K562 (cell line): ENCODE results near the gene UBE2E3. TPM values are rescaled to one million over a fixed set of nuclear protein-coding genes. Genes with fewer than 3 reads are reported as not detected.

ENCODE experiments used
- ATAC-seq: fragments of 200-7000 bp; cut with Tn5 transposase; 3 replicates; pipeline ENCODE4 v1.9.1; 2020; ENCODE audit warnings: moderate library complexity
- BruUV-seq: library from RNA; stranded (reverse); fragments of 400-500 nt; replicated peaks from 2 replicates; lab custom pipeline; 2021; lab: Mats Ljungman, UMichigan
- CTCF ChIA-PET: fragments of 300-600 bp; formaldehyde crosslinking; extraction: SDS; loops from one replicate; lab custom pipeline; 2021; ENCODE audit warnings: low intra/inter-chr PET ratio; lab: Yijun Ruan, JAX
- POLR2A ChIA-PET: fragments of 300-600, 350-650 bp; sonication (Branson Sonifier 250); formaldehyde crosslinking; extraction: SDS; loops from one replicate; lab custom pipeline; 2021; ENCODE audit warnings: antibody characterized with exemption, inconsistent platforms; lab: Yijun Ruan, JAX
- DNase-seq, 4 experiments: peaks; one replicate each; pipeline versions ENCODE4 v3.0.0 to v3.0.0-alpha.2; 2011 to 2018; ENCODE audit warnings: low spot score in 3 of 4, mixed read lengths in 3 of 4; ENCODE audit errors: extremely low read depth in 1 of 4
- FAIRE-seq: peaks from 2 replicates; lab custom pipeline; 2011; peaks lifted over from hg19 to GRCh38; lab: Jason Lieb, UNC
- H2AFZ ChIP-seq: 2 replicates; pipeline ENCODE4 v1.6.0; 2011; ENCODE audit warnings: low read depth, low read length, control low read depth, inconsistent platforms
- H3K27ac ChIP-seq: fragments of 200-600 bp; 3 replicates; pipeline ENCODE4 v1.8.0; 2011; ENCODE audit warnings: low read depth, mild to moderate bottlenecking, control low read depth, inconsistent platforms, low read length, moderate library complexity, mixed read lengths; ENCODE audit errors: extremely low read depth
- H3K27me3 ChIP-seq, 2 experiments: fragments of 300-600 bp in 1 of 2; 2 replicates in 1 of 2; 3 replicates in 1 of 2; pipeline versions ENCODE4 v1.6.0 to v1.8.0; 2011; ENCODE audit warnings: inconsistent platforms in 2 of 2, low read length in 2 of 2, mild to moderate bottlenecking in 1 of 2, mixed read lengths in 1 of 2, moderate library complexity in 1 of 2; ENCODE audit not compliant: control insufficient read depth in 2 of 2, insufficient read depth in 2 of 2
- H3K36me3 ChIP-seq: fragments of 300-600 bp; 3 replicates; pipeline ENCODE4 v1.8.0; 2011; ENCODE audit warnings: mild to moderate bottlenecking, low read length, inconsistent platforms; ENCODE audit not compliant: control insufficient read depth, insufficient read depth
- H3K4me1 ChIP-seq, 2 experiments: fragments of 200-600 bp in 1 of 2; replicated peaks in 1 of 2; 2 replicates in 1 of 2; 3 replicates in 1 of 2; pipeline versions ENCODE4 v1.5.1 to v1.8.0; 2011; ENCODE audit warnings: inconsistent platforms in 2 of 2, low read length in 2 of 2, mild to moderate bottlenecking in 1 of 2, mixed read lengths in 1 of 2, moderate library complexity in 1 of 2; ENCODE audit not compliant: control insufficient read depth in 2 of 2, insufficient read depth in 2 of 2
- H3K4me2 ChIP-seq: 2 replicates; pipeline ENCODE4 v1.6.1; 2011; ENCODE audit warnings: low read length, control low read depth, inconsistent platforms, mixed read lengths; ENCODE audit not compliant: insufficient read depth
- H3K4me3 ChIP-seq: fragments of 200-600 bp; sonication (generic), shearing (Covaris generic); 2 replicates; pipeline ENCODE4 v1.5.1; 2016; ENCODE audit warnings: control low read depth, inconsistent platforms
- H3K79me2 ChIP-seq: fragments of 200-600 bp; 3 replicates; pipeline ENCODE4 v1.8.0; 2011; ENCODE audit warnings: low read length, inconsistent platforms; ENCODE audit not compliant: control insufficient read depth, insufficient read depth
- H3K9ac ChIP-seq, 2 experiments: 2 replicates each; pipeline versions ENCODE4 v1.6.0 to v1.6.1; 2011; ENCODE audit warnings: low read depth in 2 of 2, low read length in 2 of 2, control low read depth in 1 of 2, inconsistent platforms in 1 of 2, mild to moderate bottlenecking in 1 of 2, mixed read lengths in 1 of 2; ENCODE audit not compliant: insufficient read depth in 1 of 2
- H3K9me1 ChIP-seq: one replicate; pipeline ENCODE4 v1.6.0; 2011; ENCODE audit warnings: inconsistent platforms, mild to moderate bottlenecking, low read length, moderate library complexity; ENCODE audit not compliant: control insufficient read depth, insufficient read depth
- H3K9me3 ChIP-seq: replicated peaks from 2 replicates; pipeline ENCODE4 v1.5.1; 2011; ENCODE audit warnings: low read depth, low read length, inconsistent platforms; ENCODE audit not compliant: control insufficient read depth, insufficient read depth
- H4K20me1 ChIP-seq: replicated peaks from 2 replicates; pipeline ENCODE4 v1.6.1; 2011; ENCODE audit warnings: low read length, inconsistent platforms, mixed read lengths; ENCODE audit not compliant: control insufficient read depth, insufficient read depth
- CHD4 ChIP-seq: fragments of 200-600 bp; sonication (generic); IDR thresholded peaks from 3 replicates; pipeline ENCODE4 v1.6.1; 2012; ENCODE audit warnings: low read depth, mild to moderate bottlenecking, mixed read lengths, low read length, inconsistent platforms; ENCODE audit not compliant: insufficient read depth, insufficient replicate concordance, poor library complexity, severe bottlenecking
- E2F3 ChIP-seq: fragments of 250-450 bp; sonication (Bioruptor Pico); IDR thresholded peaks from 2 replicates; pipeline ENCODE4 v1.4.0; 2020; ENCODE audit warnings: mild to moderate bottlenecking
- ESRRA ChIP-seq: fragments of 450-650 bp; IDR thresholded peaks from 2 replicates; pipeline ENCODE4 v1.6.1; 2014; ENCODE audit warnings: low read depth, mild to moderate bottlenecking, moderate library complexity, borderline replicate concordance
- ETS2 ChIP-seq: IDR thresholded peaks from 2 replicates; pipeline ENCODE4 v1.6.1; 2016; ENCODE audit warnings: borderline replicate concordance, missing genetic modification characterization, mild to moderate bottlenecking, moderate library complexity, missing compliant biosample characterization; ENCODE audit not compliant: poor library complexity, severe bottlenecking
- KDM4B ChIP-seq, 2 experiments: fragments of 450-650 bp in 1 of 2; sonication (generic) in 1 of 2; IDR thresholded peaks; 2 replicates each; pipeline ENCODE4 v1.6.1; 2016 to 2017; ENCODE audit warnings: borderline replicate concordance in 2 of 2, antibody characterized with exemption in 1 of 2, low read depth in 1 of 2, mild to moderate bottlenecking in 1 of 2
- TCF7L2 ChIP-seq: fragments of 150-350 bp; IDR thresholded peaks from 2 replicates; pipeline ENCODE4 v1.6.1; 2016; ENCODE audit warnings: low read depth, mild to moderate bottlenecking, low read length, moderate library complexity
- ZBTB8A ChIP-seq: fragments of 450-650 bp; IDR thresholded peaks from 2 replicates; pipeline ENCODE4 v1.6.1; 2018; ENCODE audit warnings: mild to moderate bottlenecking, moderate library complexity; ENCODE audit not compliant: partially characterized antibody
- ZNF165 ChIP-seq: fragments of 250-450 bp; sonication (Bioruptor Pico); IDR thresholded peaks from 2 replicates; pipeline ENCODE4 v1.4.0; 2020; ENCODE audit warnings: borderline replicate concordance
- ZNF316 ChIP-seq: fragments of 450-650 bp; IDR thresholded peaks from 2 replicates; pipeline ENCODE4 v1.6.1; 2016
- WGBS: fragments of 100-300 bp; shearing (Covaris generic); methylation state at CpG from one replicate; pipeline ENCODE4 v1.1.6; 2016; ENCODE audit warnings: low coverage, mixed read lengths; ENCODE audit not compliant: insufficient coverage; ENCODE audit errors: missing lambda C conversion rate; 5-methylcytosine and 5-hydroxymethylcytosine counted together
- in situ Hi-C: fragments of 300-500 bp; cut with MboI; formaldehyde crosslinking; loops from 4 replicates; pipeline ENCODE4 v1.15.0; 2018; ENCODE audit warnings: inconsistent platforms, mixed read lengths
- intact Hi-C: fragments of 100-400 bp; cut with micrococcal nuclease; formaldehyde crosslinking; loops from 2 replicates; pipeline ENCODE4 v1.14.2; 2022
- polyA plus RNA-seq, 8 experiments: library from polyadenylated mRNA; depleted of rRNA in 4 of 8; stranded (reverse) in 5 of 8; unstranded in 3 of 8; fragments of >200 nt; fragmentation: Nextera tagmentation in 2 of 8; fragmentation: Illumina TruSeq in 1 of 8; extraction: Ambion mirVana in 2 of 8; extraction: Trizol in 1 of 8; gene quantifications; 2 replicates each; pipeline versions ENCODE4 v1.2.1 to v1.2.3, GENCODE V29; 2011 to 2014; ENCODE audit warnings: inconsistent platforms in 1 of 8, missing spikeins in 1 of 8
- total RNA-seq, 7 experiments: library from RNA; depleted of rRNA in 6 of 7; stranded (reverse); fragments of >200 nt in 6 of 7; fragmentation: Illumina TruSeq in 2 of 7; extraction: Trizol in 2 of 7; gene quantifications; 2 replicates each; pipeline versions ENCODE4 v1.2.1 to v1.2.3, GENCODE V29; 2011 to 2021; ENCODE audit warnings: low replicate concordance in 1 of 7
- TF ChIP-seq, protein P1 (sequence below): sonication (generic); formaldehyde crosslinking; IDR thresholded peaks from 2 replicates; pipeline ENCODE4 v1.8.1; 2023; ENCODE audit warnings: missing genetic modification reagents, mild to moderate bottlenecking, borderline replicate concordance
- TF ChIP-seq, protein P2 (sequence below), 3 experiments: fragments of 200-800 bp in 1 of 3; fragments of 250-450 bp in 1 of 3; fragments of 450-650 bp in 1 of 3; sonication (Bioruptor Pico) in 1 of 3; sonication (Bioruptor generic) in 1 of 3; formaldehyde crosslinking in 1 of 3; IDR thresholded peaks; 2 replicates each; pipeline versions ENCODE4 v1.6.1 to v1.8.0; 2016 to 2022; ENCODE audit warnings: mild to moderate bottlenecking in 2 of 3, missing genetic modification characterization in 2 of 3, missing compliant biosample characterization in 1 of 3, moderate library complexity in 1 of 3

Gene UBE2E3
- total and polyA plus RNA-seq, 9 of the 15 experiments (the other 6 are each of a cell fraction or from before 2014, with no cell fraction given) = 58.2 to 173 (median 78.0) TPM

DNA sequence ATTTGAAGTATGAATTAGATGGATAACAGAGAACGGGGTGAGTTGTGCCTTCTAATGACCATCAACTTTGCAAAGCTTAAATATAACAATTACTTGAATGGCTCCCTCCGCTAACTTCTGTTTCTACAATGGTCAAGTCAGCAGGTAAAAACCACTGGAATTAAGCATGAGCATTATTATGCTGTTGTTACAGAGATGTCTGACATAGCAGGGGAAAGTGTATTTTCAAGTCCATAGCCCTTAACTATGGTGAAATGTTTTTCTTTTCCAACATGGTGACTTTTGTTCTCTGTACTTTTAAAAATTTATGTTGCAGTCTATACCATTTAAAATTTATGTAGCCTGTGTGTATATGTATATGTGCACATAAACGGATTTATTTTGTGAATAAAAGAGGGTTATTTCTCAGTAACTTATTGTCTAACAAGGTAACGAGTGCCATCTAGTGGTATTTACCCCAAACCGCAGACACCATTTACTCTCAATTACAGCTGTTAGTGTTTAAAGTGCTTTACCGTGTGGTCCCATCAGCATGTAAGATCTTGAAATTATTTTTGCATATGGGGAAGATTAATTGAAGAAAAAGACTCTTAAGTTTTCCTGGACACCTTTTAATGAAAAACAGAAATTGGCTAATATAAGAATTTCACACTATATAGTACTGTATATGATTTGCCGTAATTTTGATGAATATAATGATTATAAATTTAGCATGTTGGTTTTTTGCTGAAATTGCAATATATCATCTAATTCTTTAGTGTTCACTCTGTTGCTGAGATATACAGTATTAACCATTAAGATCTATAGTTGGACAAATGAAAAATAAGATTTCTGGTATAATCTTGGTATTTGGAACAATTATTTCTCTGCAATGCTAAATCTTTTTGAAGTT, 78.2 kb downstream of the UBE2E3 start:
- in situ Hi-C loops (loop anchor here (25.0 kb wide), 1 partner anchor 946 kb away; no protein-coding TSS in a partner anchor), intact Hi-C loops (loop anchor here (1.0 to 10.0 kb wide), 3 partner anchors 76 to 934 kb away; no protein-coding TSS in a partner anchor)
- Histone ChIP-seq H3K4me1 (no peaks in the 10 kb centered on the region), H3K27ac (no peak overlapping the region), H3K9ac (no peak overlapping the region), H3K27me3 (no peaks in the 10 kb centered on the region), H3K9me1 (no peaks in the 10 kb centered on the region), H3K79me2 (peaks cover 11% of the 10 kb centered on the region; the same call in 2 of the 3 replicates), H3K9me3 (no peaks in the 10 kb centered on the region), H3K4me3 (no peak overlapping the region), H4K20me1 (no peaks in the 10 kb centered on the region), H3K36me3 (peaks cover 10% of the 10 kb centered on the region; the same call in 1 of the 3 replicates), H3K4me2 (no peak overlapping the region), H2AFZ (no peak overlapping the region)
- 46% methylated on average over 7 of the region's 7 CpGs for WGBS
- peak; percentile 43 to 55 (median 50) for DNase-seq
- ChIA-PET CTCF (interaction anchor here (4.6 kb wide), 1 partner anchor 934 kb away, joined by 36 read pairs; no protein-coding TSS in a partner anchor), POLR2A (no interaction called here)
- no TSS peak for BruUV-seq
- ATAC-seq = peak; percentile 89
- peak; percentile 63 for FAIRE-seq
- TF ChIP-seq, protein P1, sequence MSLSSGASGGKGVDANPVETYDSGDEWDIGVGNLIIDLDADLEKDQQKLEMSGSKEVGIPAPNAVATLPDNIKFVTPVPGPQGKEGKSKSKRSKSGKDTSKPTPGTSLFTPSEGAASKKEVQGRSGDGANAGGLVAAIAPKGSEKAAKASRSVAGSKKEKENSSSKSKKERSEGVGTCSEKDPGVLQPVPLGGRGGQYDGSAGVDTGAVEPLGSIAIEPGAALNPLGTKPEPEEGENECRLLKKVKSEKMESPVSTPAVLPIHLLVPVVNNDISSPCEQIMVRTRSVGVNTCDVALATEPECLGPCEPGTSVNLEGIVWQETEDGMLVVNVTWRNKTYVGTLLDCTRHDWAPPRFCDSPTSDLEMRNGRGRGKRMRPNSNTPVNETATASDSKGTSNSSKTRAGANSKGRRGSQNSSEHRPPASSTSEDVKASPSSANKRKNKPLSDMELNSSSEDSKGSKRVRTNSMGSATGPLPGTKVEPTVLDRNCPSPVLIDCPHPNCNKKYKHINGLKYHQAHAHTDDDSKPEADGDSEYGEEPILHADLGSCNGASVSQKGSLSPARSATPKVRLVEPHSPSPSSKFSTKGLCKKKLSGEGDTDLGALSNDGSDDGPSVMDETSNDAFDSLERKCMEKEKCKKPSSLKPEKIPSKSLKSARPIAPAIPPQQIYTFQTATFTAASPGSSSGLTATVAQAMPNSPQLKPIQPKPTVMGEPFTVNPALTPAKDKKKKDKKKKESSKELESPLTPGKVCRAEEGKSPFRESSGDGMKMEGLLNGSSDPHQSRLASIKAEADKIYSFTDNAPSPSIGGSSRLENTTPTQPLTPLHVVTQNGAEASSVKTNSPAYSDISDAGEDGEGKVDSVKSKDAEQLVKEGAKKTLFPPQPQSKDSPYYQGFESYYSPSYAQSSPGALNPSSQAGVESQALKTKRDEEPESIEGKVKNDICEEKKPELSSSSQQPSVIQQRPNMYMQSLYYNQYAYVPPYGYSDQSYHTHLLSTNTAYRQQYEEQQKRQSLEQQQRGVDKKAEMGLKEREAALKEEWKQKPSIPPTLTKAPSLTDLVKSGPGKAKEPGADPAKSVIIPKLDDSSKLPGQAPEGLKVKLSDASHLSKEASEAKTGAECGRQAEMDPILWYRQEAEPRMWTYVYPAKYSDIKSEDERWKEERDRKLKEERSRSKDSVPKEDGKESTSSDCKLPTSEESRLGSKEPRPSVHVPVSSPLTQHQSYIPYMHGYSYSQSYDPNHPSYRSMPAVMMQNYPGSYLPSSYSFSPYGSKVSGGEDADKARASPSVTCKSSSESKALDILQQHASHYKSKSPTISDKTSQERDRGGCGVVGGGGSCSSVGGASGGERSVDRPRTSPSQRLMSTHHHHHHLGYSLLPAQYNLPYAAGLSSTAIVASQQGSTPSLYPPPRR (CRISPR knock-in tag) = no peak
- TF ChIP-seq, protein P2, sequence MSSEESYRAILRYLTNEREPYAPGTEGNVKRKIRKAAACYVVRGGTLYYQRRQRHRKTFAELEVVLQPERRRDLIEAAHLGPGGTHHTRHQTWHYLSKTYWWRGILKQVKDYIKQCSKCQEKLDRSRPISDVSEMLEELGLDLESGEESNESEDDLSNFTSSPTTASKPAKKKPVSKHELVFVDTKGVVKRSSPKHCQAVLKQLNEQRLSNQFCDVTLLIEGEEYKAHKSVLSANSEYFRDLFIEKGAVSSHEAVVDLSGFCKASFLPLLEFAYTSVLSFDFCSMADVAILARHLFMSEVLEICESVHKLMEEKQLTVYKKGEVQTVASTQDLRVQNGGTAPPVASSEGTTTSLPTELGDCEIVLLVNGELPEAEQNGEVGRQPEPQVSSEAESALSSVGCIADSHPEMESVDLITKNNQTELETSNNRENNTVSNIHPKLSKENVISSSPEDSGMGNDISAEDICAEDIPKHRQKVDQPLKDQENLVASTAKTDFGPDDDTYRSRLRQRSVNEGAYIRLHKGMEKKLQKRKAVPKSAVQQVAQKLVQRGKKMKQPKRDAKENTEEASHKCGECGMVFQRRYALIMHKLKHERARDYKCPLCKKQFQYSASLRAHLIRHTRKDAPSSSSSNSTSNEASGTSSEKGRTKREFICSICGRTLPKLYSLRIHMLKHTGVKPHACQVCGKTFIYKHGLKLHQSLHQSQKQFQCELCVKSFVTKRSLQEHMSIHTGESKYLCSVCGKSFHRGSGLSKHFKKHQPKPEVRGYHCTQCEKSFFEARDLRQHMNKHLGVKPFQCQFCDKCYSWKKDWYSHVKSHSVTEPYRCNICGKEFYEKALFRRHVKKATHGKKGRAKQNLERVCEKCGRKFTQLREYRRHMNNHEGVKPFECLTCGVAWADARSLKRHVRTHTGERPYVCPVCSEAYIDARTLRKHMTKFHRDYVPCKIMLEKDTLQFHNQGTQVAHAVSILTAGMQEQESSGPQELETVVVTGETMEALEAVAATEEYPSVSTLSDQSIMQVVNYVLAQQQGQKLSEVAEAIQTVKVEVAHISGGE (CRISPR knock-in tag; IDR thresholded peaks at IDR 0.05) = no peak
- TF ChIP-seq ZBTB8A (no peak), KDM4B (IDR thresholded peaks at IDR 0.05; ENCODE audit: borderline replicate concordance in 2 of 2, low read depth in 1 of 2) (no peak), ESRRA (peak; percentile 42; the same call in 1 of the 2 replicates), ETS2 (tag) (no peak), ZNF165 (CRISPR knock-in tag) (no peak), ZNF316 (peak; percentile 91), CHD4 (peak; percentile 40), E2F3 (CRISPR knock-in tag) (no peak), TCF7L2 (no peak)
